ENCODE data around the gene MYO1D.
A peak's percentile ranks its signal among the peaks of the same experiment; 100 is the strongest.
"Not testable (repeated sequence)": the region's sequence is repeated elsewhere in the genome, so short reads cannot be mapped to it uniquely, and the experiment has no call there.

MYO1D gene

DNA sequence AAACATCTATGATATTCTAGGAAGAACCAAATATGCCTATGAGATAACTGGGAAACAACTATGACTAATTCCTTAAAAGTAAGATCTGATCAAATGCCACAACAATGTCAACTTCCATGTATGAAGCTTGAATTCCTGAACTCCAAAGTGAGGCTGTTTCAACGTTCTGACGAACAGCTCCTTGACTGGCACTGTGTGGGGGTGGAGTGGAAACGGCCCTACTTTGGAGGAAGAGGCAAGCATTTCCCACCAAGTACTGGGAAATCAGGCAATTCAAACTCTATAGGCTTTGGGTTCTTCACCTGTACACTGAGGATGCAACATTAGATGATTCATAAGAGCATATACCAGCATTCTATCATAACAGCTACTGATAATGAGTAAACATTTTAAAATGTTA is 203.0 kb downstream of the MYO1D start:
- DNase-seq (ENCODE audit: low spot score): no peak

DNA sequence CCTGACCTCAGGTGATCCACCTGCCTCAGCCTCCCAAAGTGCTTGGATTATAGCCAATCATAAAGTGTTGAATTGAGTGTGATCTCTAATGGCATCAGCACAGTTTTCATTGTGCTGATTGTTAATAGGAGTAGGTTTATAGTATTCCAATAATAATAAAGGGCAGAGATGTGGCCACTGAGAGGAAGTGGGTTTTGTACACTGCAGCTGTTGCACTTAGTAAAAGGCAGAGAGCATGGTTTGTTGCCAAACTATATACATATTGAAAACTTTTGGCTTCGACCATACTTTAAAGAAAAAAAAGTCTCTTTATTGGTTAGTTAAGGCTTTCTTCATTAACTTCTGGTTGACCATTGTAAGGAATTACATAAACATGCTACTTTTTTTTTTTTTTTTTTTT is 204.2 kb downstream of the MYO1D start:
- no peak for DNase-seq (ENCODE audit: low spot score)

DNA sequence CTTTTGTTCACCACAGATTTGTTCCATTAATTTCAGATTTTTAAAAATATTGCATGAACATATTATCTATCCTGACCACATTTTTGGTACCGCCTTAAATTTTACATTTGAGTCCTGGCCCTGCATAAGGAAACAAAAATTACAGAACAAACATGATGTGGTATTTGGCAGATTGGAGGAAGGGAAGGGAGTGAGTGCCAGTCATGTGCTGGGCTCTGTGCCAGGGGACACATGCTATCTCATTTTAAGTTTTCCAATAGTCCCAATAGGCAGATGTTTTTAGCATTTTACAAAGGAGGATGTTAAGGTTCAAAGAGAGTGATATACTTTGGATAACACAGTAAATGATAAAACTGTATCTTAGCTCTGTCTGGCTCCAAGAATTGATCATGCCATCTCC is 205.0 kb downstream of the MYO1D start:
- DNase-seq (ENCODE audit: low spot score): no peak

DNA sequence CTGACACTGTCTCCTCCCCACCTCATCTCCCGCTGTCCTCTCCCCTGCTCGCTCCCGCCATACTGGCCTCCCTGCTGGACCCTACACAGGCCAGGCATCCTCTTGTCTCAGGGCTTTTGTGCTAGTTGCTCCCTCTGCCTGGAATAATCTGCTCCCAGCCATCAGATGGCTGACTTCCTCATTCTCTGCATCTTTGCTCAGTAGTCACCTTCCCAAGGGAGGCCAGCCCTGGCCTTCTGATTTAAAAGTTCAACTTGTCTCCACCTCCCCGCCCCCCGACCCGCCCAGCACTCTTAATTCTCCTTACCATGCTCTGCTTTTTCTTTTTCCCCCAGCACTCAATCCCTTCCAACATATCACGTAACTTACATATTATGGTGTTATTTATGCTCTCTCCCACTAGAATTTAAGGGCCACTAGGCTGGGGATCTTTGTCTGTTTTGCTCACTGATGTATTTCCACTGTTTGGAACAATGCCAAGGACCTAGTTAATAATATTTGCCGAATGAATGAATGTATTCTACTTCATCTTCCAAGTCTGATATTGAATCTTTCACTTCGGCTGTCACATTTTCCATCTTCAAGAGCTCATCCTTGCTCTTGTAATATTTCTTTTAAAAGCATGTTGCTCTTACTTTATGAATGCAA is 211.9 kb downstream of the MYO1D start:
- no peak for DNase-seq (ENCODE audit: low spot score)

DNA sequence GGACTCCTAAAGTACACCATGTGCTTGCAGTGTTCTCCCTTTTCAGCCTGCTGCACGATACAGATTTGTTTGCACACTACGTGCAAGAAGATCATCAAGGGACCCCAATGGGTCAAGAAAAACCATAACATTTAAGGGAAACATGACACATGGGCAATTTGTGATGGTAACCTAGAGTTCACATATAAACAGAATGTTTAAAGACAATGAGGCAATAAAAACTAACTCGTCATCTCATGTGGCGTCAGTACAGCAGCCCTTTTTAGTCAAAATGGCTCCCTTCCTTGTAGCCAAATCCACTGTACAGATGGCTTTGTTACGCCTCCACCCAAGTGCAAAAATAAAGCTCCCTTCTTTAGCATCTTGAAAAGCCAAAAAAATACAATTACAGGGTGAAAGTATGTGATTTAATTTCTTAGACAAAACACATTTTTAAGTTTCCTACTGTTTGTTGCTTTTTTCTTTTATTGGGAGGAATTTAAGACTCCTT is 216.4 kb downstream of the MYO1D start:
- DNase-seq (ENCODE audit: low spot score): no peak

DNA sequence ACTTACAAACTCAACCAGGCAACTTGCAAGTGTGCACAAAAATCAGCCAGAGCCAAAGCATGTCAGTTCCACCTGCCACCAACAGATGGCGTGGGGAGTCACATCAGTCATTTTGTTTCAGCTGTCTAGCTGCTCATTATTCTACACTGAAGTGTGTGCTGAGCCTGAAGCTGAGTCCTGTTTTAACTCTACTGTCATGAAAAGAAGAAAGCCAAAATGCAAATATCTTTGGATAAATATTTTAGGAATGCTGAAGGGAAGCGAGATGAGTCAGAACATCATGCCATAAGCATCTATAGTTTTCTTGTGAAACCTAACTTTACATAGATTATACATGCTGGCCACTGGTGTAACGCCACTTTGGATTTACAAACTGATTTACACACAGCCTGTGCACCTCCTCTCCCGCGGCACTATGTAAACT is 217.5 kb downstream of the MYO1D start:
- peak; percentile 52 for DNase-seq (ENCODE audit: low spot score)

DNA sequence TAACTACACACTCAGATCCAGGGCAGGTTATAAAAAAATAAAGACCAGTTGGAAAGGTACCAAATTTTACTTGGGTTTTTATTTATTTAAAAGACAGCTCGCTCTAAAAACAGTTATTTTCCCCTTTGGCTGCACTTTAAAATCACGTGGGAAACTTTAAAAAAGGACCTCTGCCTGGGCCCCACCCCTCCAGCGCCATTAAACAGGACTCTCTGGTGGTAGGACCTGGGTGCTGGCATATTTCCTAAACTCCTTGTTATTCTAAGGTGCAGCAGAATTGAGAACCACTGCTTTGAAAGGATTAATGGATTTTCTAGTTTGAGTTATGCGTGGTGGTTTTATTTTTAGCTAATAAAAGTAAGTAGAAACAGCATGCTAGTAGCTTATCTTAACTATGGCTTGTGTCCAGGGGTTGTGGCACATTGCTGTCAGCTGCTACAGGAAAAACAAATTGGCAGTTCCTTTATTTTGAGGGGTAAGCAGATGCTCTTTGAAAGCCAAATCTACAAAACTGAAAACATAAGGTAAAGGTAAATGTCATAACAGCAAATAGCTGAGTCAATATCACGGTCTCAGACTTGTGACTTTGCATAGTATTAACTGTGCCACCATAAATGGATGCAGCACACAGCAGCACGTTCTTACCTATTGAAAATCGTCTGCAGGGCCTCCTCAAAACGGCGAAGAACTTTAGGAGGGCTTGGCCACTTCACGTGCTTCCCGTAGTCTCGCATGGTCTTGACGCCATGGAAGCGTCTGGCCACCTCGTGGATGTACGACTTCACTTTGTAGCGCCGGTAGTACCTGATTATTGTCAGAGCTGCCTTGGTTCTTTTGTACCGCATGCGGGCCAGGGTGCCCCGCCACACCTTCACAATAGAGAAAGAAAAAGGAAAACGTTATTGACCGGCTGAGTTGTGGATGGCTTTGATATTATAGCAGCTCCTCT is 218.2 kb downstream of the MYO1D start:
- DNase-seq (ENCODE audit: low spot score): no peak

DNA sequence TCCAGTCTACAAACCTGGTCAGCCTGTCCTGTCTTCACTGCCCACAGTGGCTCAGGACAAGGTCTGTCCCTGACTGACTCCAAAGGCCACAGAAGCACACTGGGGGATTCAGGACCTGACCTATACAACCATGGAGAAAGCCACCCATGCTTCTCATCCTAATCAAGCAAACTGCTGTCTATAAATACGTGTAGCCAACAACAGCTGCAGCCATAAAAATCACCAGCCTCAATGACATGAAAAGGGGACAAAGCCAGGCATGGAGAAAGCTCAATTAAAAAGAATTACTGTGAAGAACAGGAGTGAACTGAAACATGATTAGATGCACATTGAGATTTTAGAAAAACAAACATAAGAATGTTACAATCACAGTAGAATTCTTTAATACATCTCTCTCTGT is 220.0 kb downstream of the MYO1D start:
- no peak for DNase-seq (ENCODE audit: low spot score)

DNA sequence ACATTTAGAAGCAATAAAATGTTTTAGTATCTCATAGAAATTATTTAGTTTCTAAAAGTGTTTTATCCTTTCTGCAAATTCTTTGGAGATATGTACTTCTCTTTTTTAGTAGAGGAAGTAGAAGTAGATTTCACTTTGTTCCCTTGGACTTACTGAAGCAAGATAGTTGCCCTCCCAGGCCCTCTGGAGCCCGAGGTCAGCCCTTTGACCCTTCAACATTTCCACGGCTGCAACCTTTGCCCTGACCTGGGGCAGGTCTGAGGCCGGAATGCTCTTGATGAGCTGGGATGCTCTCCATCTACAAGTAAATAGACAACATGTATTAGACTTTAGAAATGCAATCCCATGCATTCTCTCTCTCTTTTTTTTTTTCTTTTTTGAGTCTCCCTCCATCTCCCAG is 222.6 kb downstream of the MYO1D start:
- DNase-seq (ENCODE audit: low spot score): no peak

DNA sequence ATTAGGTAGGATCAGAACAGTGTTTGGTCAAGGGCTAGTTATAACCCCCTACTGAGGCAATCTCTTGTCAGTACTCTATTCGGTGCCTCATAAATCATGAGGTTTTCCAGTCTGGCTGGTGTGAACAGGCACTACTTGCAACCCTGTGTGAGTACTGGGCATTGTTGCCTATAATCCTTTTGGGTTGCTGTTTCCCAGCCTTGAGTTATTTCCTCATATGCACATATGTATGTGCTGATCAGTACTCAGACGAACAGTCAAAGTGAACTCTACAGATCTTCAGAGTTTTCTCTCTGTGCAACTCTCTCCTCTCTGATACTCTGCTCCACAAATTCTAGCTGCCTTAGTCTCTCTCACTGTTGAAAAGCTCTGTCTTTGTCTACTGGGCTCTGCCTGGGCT is 225.8 kb downstream of the MYO1D start:
- no peak for DNase-seq (ENCODE audit: low spot score)

DNA sequence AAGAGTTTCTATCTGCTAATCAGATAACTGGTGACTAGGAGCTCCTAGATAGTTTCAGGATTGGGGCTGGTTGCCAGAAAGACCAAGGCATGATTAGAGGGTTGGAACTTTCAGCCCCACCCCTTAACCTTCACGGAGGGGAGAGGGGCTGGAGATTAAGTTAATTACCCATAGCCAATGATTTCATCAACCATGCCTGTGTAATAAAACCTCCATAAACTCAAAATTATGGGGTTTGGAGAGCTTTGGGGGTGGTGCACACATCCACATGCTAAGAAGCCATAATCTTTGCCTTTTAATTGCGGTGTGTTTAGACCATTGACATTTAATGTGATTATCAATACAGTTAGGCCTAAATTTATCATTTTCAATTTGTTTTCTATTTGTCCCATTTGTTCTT is 228.5 kb downstream of the MYO1D start:
- DNase-seq (ENCODE audit: low spot score): no peak

DNA sequence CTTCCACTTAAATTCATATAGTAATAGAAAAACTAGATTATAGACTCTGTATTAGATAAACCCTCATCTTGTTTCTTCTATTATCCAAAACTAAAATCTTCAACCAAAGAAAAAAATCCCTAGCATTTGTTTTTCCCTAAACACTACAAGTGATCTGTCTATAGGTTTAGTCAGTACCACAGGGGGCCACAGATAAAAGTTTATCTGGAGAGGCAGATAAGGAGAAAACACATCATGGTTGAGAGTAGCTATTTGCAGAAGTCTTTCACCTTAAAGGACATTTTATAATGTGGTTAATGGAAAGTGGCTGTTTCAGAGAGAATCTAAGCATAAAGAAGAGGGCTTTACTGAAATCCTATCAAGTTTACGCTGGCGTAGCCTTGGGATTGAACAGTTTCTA is 230.0 kb downstream of the MYO1D start:
- DNase-seq (ENCODE audit: low spot score): no peak

DNA sequence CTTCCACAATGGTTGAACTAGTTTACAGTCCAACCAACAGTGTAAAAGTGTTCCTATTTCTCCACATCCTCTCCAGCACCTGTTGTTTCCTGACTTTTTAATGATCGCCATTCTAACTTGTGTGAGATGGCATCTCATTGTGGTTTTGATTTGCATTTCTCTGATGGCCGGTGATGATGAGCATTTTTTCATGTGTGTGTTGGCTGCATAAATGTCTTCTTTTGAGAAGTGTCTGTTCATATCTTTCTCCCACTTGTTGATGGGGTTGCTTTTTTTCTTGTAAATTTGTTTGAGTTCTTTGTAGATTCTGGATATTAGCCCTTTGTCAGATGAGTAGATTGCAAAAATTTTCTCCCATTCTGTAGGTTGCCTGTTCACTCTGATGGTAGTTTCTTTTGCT is 235.4 kb downstream of the MYO1D start:
- not testable (repeated sequence) for DNase-seq (ENCODE audit: low spot score)

DNA sequence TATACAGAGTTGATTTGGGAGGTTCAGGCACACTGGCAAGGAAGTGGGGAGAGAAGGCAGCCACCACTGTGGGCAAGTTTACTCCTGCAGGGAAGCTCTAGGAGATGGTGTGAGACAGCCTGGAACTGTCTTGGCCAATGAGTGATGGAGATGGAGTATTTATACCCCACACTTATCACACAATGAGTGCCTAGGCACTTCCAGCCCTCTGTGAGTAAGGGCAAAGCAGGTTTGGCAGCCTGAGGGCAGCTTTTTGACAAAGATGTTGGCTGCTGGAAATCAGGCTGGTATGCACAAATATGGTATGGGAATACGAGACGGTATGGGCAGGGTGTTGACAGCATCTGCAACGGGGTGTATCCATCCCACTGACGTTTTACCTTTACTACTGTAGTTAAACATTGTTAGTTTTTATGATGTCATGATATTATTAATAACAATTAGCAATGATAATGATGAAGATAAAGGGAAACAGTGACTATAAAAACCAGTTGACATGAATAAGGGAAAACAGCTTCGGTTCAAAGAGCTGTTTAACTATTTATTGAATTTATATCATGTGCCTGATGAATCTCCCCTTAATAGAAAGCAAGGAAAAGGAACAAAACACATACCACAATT is 240.2 kb downstream of the MYO1D start:
- DNase-seq (ENCODE audit: low spot score): no peak

DNA sequence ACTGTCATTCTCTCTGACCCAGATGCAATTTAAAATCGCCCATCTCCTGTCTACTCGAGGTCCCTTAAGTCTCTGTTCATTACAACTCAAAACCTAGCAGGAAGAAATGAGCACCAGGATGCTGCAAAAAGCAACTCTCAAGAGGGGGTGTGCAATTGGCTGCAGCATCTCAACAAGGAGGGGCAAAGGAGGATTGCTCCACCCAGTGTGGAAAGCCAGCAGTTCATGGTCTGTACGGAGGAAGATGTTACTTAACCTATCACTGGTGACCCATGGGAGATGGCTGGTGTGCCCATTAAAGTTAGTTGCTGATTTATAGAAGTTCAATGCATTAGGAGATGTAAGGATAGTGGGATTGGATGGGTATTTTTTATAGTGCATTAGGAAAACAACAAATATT is 242.8 kb downstream of the MYO1D start:
- DNase-seq (ENCODE audit: low spot score): no peak

DNA sequence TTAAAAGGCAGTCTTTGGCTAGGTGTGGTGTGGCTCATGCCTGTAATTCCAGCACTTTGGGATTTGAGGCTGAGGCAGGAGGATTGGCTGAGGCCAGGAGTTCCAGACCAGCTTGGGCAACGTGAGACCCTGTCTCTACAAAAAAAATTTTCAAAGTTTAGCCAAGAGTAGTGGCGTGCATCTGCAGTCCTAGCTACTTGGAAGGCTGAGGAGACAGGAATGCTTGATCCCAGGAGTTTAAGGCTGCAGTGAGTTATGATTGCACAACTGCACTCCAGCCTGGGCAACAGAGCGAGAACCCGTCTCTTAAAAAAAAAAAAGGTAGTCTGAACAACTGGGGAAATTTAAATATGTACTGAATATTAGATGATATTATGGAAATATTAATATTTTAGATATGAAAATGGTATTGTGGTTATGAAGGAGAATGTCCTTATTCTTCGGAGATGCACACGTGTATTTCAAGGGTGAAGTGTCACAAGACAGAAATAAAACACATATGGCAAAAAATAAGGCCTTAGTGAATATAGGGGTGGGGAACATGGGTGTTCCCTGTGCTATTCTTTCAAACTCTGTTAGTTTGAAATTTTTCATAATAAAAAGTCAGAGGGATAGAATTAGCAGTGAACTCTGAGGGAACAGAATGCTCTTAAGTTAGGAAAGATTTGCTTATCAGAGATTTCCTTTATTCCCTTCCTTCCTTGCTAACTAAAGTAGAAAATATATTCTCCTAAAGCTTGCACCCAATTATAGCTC is 245.4 kb downstream of the MYO1D start:
- DNase-seq (ENCODE audit: low spot score): no peak

DNA sequence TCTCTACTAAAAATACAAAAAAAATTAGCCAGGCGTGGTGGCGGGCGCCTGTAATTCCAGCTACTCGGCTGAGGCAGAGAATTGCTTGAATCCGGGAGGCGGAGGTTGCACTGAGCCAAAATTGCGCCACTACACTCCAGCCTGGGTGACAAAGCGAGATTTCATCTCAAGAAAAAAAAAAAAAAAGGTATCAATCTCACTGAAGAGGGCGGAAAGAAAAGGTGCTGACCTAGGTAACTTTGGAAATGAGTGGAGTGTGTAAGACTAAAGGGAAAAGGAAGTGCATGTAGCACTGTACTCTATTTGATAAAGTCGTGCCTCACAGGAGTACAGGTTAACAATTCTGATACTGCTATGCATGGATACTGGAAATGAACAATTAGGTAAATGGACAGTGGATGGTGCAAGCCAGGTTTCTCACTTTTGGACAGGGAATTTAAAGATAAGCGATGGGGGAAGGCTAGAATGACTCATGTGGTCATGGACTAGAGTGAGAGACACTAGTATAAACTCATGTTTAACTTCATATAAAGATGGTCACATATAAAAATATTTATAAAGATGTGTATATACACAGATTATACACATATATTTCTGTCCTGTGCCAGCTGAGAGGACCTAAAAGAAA is 247.2 kb downstream of the MYO1D start:
- no peak for DNase-seq (ENCODE audit: low spot score)

DNA sequence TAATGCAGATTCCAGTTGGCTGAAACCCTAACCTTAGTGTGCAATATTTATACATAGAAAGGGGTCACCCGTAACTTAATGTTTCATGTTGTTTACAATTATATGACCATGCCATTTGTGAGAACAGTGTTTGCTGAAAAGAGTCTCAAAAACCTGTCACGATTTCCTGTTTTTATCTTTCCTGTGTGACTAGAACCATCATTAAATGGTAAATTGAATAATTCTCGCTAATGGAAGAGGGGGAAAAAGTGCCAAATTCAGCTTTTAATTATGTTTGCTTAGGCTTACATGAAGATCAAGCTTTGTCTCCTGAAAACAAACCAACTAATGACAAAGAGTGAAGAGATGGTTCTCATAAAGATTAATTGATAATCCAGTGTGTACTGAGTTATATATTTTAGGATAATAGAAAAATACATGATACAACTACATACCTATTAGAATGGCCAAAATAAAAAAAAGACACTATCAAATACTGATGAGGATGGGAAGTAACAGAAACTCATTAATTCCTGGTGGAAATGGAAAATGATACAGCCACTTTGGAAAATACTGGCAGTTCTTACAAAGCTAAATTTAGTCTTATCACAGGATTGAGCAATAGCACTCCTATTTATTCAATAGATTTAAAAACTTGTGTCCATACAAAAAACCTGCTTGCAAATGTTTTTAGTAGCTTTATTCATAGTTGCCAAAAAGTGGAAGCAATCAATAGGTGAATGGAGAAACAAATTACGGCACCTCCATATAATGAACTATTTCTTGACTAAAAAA is 248.5 kb downstream of the MYO1D start:
- no peak for DNase-seq (ENCODE audit: low spot score)

DNA sequence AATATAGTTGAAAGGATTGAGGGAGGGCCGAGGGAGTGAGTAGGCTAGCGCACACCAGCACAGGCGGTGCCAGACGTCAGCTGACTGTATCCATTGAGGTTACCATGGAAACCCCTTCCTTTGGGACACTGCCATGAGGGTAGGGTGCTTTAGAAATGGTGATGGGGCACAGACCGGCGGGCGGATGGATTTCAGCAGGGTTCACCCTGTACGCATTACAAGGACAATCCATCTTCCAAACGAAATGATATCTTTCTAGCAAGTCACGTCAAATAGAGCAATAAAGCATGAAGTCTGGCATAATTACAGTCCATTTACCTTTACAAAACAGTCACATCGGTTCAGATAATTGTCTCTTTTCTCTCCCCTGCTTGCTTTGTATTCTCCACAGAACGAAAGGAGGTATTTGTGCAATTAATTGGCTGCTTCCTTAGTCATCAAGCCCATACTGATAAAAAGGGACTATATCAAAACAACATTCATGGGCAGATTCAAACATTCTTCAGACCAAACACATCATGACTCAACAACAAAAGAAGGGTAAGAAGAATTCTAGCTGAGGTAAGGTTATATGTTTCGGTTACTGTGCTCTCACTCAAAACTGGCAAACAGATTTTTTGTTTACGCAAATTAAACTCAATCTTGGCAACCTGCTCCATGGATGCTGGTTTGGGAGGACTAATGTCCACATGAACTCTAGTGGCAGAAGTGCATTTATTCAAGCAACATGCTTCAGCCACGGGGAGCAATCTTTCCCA is 249.5 kb downstream of the MYO1D start:
- DNase-seq (ENCODE audit: low spot score): no peak

DNA sequence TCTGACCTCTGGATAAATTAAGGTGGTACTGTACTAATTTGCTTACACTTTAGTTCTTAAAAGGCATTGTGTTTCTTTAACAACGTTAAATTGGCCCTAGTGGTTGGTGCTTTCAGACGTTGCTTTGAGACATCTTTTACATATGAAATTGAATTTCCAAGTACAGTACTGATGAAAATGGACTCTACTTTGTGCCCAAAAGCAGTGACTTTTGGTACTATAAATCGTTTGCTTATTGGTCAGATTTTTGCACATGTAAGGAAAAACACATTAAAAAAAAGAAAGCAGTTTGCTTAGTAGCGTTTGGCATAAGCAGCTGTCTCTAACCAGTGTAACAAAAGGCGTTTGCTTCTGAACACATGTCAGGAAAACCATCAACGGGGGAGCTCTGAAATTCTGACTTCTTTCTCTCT is 250.5 kb downstream of the MYO1D start:
- DNase-seq (ENCODE audit: low spot score): no peak

All from kidney capillary endothelial cell (primary cell).